IPS-18c (cell line): ENCODE measurements around the gene TRABD2B.

Experiments
- H3K4me3 ChIP-seq: 2 replicates; pipeline ENCODE4 v1.7.0; 2013; ENCODE audit warnings: low read depth, mild to moderate bottlenecking, low read length, moderate library complexity; ENCODE audit not compliant: insufficient read depth
- H3K9me3 ChIP-seq: one replicate; pipeline ENCODE4 v1.6.1; 2013; ENCODE audit warnings: mild to moderate bottlenecking, low read length, moderate library complexity; ENCODE audit not compliant: control insufficient read depth, insufficient read depth

The TRABD2B gene

GRCh38 chr1:47824716-47825115 lies 172.5 kb downstream of the TRABD2B start:
- H3K9me3 ChIP-seq: no peaks in the 10 kb centered on the region
- no peak overlapping the region for H3K4me3 ChIP-seq

GRCh38 chr1:47824297-47824696 lies 172.9 kb downstream of the TRABD2B start:
- Histone ChIP-seq H3K4me3 (no peak overlapping the region), H3K9me3 (no peaks in the 10 kb centered on the region)

GRCh38 chr1:47823040-47823808 lies 174.0 kb downstream of the TRABD2B start:
- H3K9me3 ChIP-seq: no peaks in the 10 kb centered on the region
- H3K4me3 ChIP-seq: no peak overlapping the region

GRCh38 chr1:47821760-47822159 lies 175.4 kb downstream of the TRABD2B start:
- Histone ChIP-seq H3K9me3 (no peaks in the 10 kb centered on the region), H3K4me3 (no peak overlapping the region)

GRCh38 chr1:47819574-47819888 lies 177.7 kb downstream of the TRABD2B start:
- H3K9me3 ChIP-seq: no peaks in the 10 kb centered on the region
- H3K4me3 ChIP-seq: no peak overlapping the region

GRCh38 chr1:47818682-47819573 lies 178.3 kb downstream of the TRABD2B start:
- Histone ChIP-seq H3K4me3 (no peak overlapping the region), H3K9me3 (no peaks in the 10 kb centered on the region)

GRCh38 chr1:47817861-47818260 lies 179.3 kb downstream of the TRABD2B start:
- H3K4me3 ChIP-seq: no peak overlapping the region
- H3K9me3 ChIP-seq: no peaks in the 10 kb centered on the region

- no peaks in the 10 kb centered on the region for H3K9me3 ChIP-seq
- no peak overlapping the region for H3K4me3 ChIP-seq
Measured at GRCh38 chr1:47816325-47817071, 180.7 kb downstream of the TRABD2B start.

- H3K9me3 ChIP-seq: no peaks in the 10 kb centered on the region
Measured at GRCh38 chr1:47814612-47815395, 182.4 kb downstream of the TRABD2B start.

GRCh38 chr1:47813970-47814369 lies 183.2 kb downstream of the TRABD2B start:
- H3K9me3 ChIP-seq: no peaks in the 10 kb centered on the region
- no peak overlapping the region for H3K4me3 ChIP-seq

More at GRCh38 chr1:47814612-47815395, 182.4 kb downstream of the TRABD2B start:
- H3K4me3 ChIP-seq: no peak overlapping the region

- no peaks in the 10 kb centered on the region for H3K9me3 ChIP-seq
- no peak overlapping the region for H3K4me3 ChIP-seq
Measured at GRCh38 chr1:47812904-47813514, 184.2 kb downstream of the TRABD2B start.

GRCh38 chr1:47810964-47811682 lies 186.1 kb downstream of the TRABD2B start:
- no peak overlapping the region for H3K4me3 ChIP-seq
- H3K9me3 ChIP-seq: no peaks in the 10 kb centered on the region

GRCh38 chr1:47809301-47810084 lies 187.7 kb downstream of the TRABD2B start:
- H3K9me3 ChIP-seq: no peaks in the 10 kb centered on the region
- H3K4me3 ChIP-seq: no peak overlapping the region

GRCh38 chr1:47808612-47809011 lies 188.6 kb downstream of the TRABD2B start:
- H3K4me3 ChIP-seq: no peak overlapping the region

GRCh38 chr1:47805921-47806361 lies 191.2 kb downstream of the TRABD2B start:
- no peak overlapping the region for H3K4me3 ChIP-seq
- H3K9me3 ChIP-seq: no peaks in the 10 kb centered on the region

More at GRCh38 chr1:47808612-47809011, 188.6 kb downstream of the TRABD2B start:
- H3K9me3 ChIP-seq: no peaks in the 10 kb centered on the region
